Measurements from ENCODE around the gene SGIP1. TPM values are rescaled to one million over a fixed set of nuclear protein-coding genes. Genes with fewer than 3 reads are reported as not detected.

SGIP1 gene
- total RNA-seq, 2 donors from 2014 or later = 1.2 to 3.1 TPM

GRCh38 chr1:66542811-66543767, 9.1 kb downstream of the SGIP1 start:
- Histone ChIP-seq H3K27me3 (no peaks in the 10 kb centered on the region), H3K36me3 (no peaks in the 10 kb centered on the region), H3K9ac (ENCODE audit: low read depth in 2 of 2, low read length in 2 of 2) (no peak overlapping the region), H3K27ac (peak overlapping the region; percentile 5), H3K4me1 (no peaks in the 10 kb centered on the region), H3K9me3 (no peaks in the 10 kb centered on the region), H3K4me3 (no peak overlapping the region)
- intact Hi-C loops (cut with DNase I) = no loop called here
- TF ChIP-seq CTCF (IDR thresholded peaks at IDR 0.05) = no peak
- DNase-seq = peak; percentile 77

GRCh38 chr1:66546047-66546810, 12.3 kb downstream of the SGIP1 start:
- Histone ChIP-seq H3K4me1 (no peaks in the 10 kb centered on the region), H3K27me3 (no peaks in the 10 kb centered on the region), H3K9ac (ENCODE audit: low read depth in 2 of 2, low read length in 2 of 2) (no peak overlapping the region), H3K27ac (no peak overlapping the region), H3K36me3 (no peaks in the 10 kb centered on the region), H3K9me3 (no peaks in the 10 kb centered on the region), H3K4me3 (no peak overlapping the region)
- TF ChIP-seq CTCF (IDR thresholded peaks at IDR 0.05) = no peak
- intact Hi-C loops (cut with DNase I) = no loop called here
- no peak for DNase-seq

- H3K27ac ChIP-seq = no peak overlapping the region
- H3K4me1 ChIP-seq = no peaks in the 10 kb centered on the region
- H3K27me3 ChIP-seq = no peaks in the 10 kb centered on the region
- no peak overlapping the region for H3K9ac ChIP-seq (ENCODE audit: low read depth in 2 of 2, low read length in 2 of 2)
- DNase-seq = no peak
- TF ChIP-seq CTCF (IDR thresholded peaks at IDR 0.05) = no peak
- no peak overlapping the region for H3K4me3 ChIP-seq
- intact Hi-C loops (cut with DNase I) = no loop called here
- H3K36me3 ChIP-seq = no peaks in the 10 kb centered on the region
- H3K9me3 ChIP-seq = no peaks in the 10 kb centered on the region
These were observed 15.1 kb downstream of the SGIP1 start for GRCh38 chr1:66549017-66549416.

GRCh38 chr1:66550243-66550642, 16.3 kb downstream of the SGIP1 start:
- TF ChIP-seq CTCF (IDR thresholded peaks at IDR 0.05) = no peak
- intact Hi-C loops (cut with DNase I) = no loop called here

GRCh38 chr1:66552287-66552686, 18.3 kb downstream of the SGIP1 start:
- Histone ChIP-seq H3K9me3 (no peaks in the 10 kb centered on the region), H3K36me3 (no peaks in the 10 kb centered on the region), H3K27ac (no peak overlapping the region), H3K27me3 (no peaks in the 10 kb centered on the region), H3K4me1 (no peaks in the 10 kb centered on the region), H3K4me3 (no peak overlapping the region), H3K9ac (ENCODE audit: low read depth in 2 of 2, low read length in 2 of 2) (no peak overlapping the region)
- TF ChIP-seq CTCF (IDR thresholded peaks at IDR 0.05) = no peak
- intact Hi-C loops (cut with DNase I) = no loop called here
- DNase-seq = no peak

More at GRCh38 chr1:66550243-66550642, 16.3 kb downstream of the SGIP1 start:
- no peaks in the 10 kb centered on the region for H3K9me3 ChIP-seq
- no peaks in the 10 kb centered on the region for H3K36me3 ChIP-seq
- no peaks in the 10 kb centered on the region for H3K4me1 ChIP-seq
- no peaks in the 10 kb centered on the region for H3K27me3 ChIP-seq
- H3K4me3 ChIP-seq = no peak overlapping the region
- no peak overlapping the region for H3K9ac ChIP-seq (ENCODE audit: low read depth in 2 of 2, low read length in 2 of 2)
- H3K27ac ChIP-seq = no peak overlapping the region
- DNase-seq = no peak

All from colonic mucosa (tissue), 4 donors.